ENCODE data around the gene BCAS1. TPM values are rescaled to one million over a fixed set of nuclear protein-coding genes. Genes with fewer than 3 reads are reported as not detected.
"Not testable (repeated sequence)": the region's sequence is repeated elsewhere in the genome, so short reads cannot be mapped to it uniquely, and the experiment has no call there.

BCAS1 gene
- total RNA-seq, 1 donor from 2014 or later = 0.81 TPM

- no peak overlapping the region for H3K4me3 Mint-ChIP-seq (ENCODE audit: low read depth)
- DNase-seq (ENCODE audit: low spot score, unreplicated experiment) = no peak
- H3K27me3 Mint-ChIP-seq = no peaks in the 10 kb centered on the region
- no peak overlapping the region for H3K27ac Mint-ChIP-seq
- H3K36me3 Mint-ChIP-seq (ENCODE audit: insufficient read depth) = no peaks in the 10 kb centered on the region
- no peaks in the 10 kb centered on the region for H3K9me3 Mint-ChIP-seq (ENCODE audit: low read depth)
- H3K4me1 Mint-ChIP-seq (ENCODE audit: low read depth) = peaks cover 6% of the 10 kb centered on the region
- TF ChIP-seq CTCF (IDR thresholded peaks at IDR 0.05; ENCODE audit: unreplicated experiment) = no peak
Measured at GRCh38 chr20:54017846-54018245, 52.5 kb downstream of the BCAS1 start.

- H3K9me3 Mint-ChIP-seq (ENCODE audit: low read depth) = no peaks in the 10 kb centered on the region
- H3K4me3 Mint-ChIP-seq (ENCODE audit: low read depth) = no peak overlapping the region
- H3K36me3 Mint-ChIP-seq (ENCODE audit: insufficient read depth) = no peaks in the 10 kb centered on the region
- H3K27ac Mint-ChIP-seq = no peak overlapping the region
- TF ChIP-seq CTCF (IDR thresholded peaks at IDR 0.05; ENCODE audit: unreplicated experiment) = no peak
- H3K4me1 Mint-ChIP-seq (ENCODE audit: low read depth) = peaks cover 6% of the 10 kb centered on the region
- no peak for DNase-seq (ENCODE audit: low spot score, unreplicated experiment)
- no peaks in the 10 kb centered on the region for H3K27me3 Mint-ChIP-seq
Measured at GRCh38 chr20:54015496-54015895, 54.9 kb downstream of the BCAS1 start.

GRCh38 chr20:54014293-54014926, 56.0 kb downstream of the BCAS1 start:
- Mint-ChIP-seq H3K36me3 (ENCODE audit: insufficient read depth) (no peaks in the 10 kb centered on the region), H3K9me3 (ENCODE audit: low read depth) (no peaks in the 10 kb centered on the region), H3K4me1 (ENCODE audit: low read depth) (peaks cover 6% of the 10 kb centered on the region), H3K4me3 (ENCODE audit: low read depth) (no peak overlapping the region), H3K27me3 (no peaks in the 10 kb centered on the region), H3K27ac (no peak overlapping the region)
- no peak for DNase-seq (ENCODE audit: low spot score, unreplicated experiment)
- TF ChIP-seq CTCF (IDR thresholded peaks at IDR 0.05; ENCODE audit: unreplicated experiment) = no peak

- no peaks in the 10 kb centered on the region for H3K9me3 Mint-ChIP-seq (ENCODE audit: low read depth)
- no peak overlapping the region for H3K4me3 Mint-ChIP-seq (ENCODE audit: low read depth)
- no peak for TF ChIP-seq CTCF (IDR thresholded peaks at IDR 0.05; ENCODE audit: unreplicated experiment)
- H3K4me1 Mint-ChIP-seq (ENCODE audit: low read depth) = peaks cover 6% of the 10 kb centered on the region
- no peak overlapping the region for H3K27ac Mint-ChIP-seq
- no peak for DNase-seq (ENCODE audit: low spot score, unreplicated experiment)
- H3K27me3 Mint-ChIP-seq = no peaks in the 10 kb centered on the region
- no peaks in the 10 kb centered on the region for H3K36me3 Mint-ChIP-seq (ENCODE audit: insufficient read depth)
Measured at GRCh38 chr20:54013471-54013870, 56.9 kb downstream of the BCAS1 start.

GRCh38 chr20:54011346-54011745, 59.0 kb downstream of the BCAS1 start:
- Mint-ChIP-seq H3K4me1 (ENCODE audit: low read depth) (peaks cover 6% of the 10 kb centered on the region), H3K9me3 (ENCODE audit: low read depth) (no peaks in the 10 kb centered on the region), H3K27me3 (no peaks in the 10 kb centered on the region), H3K27ac (no peak overlapping the region), H3K36me3 (ENCODE audit: insufficient read depth) (no peaks in the 10 kb centered on the region), H3K4me3 (ENCODE audit: low read depth) (no peak overlapping the region)
- DNase-seq (ENCODE audit: low spot score, unreplicated experiment) = no peak
- TF ChIP-seq CTCF (IDR thresholded peaks at IDR 0.05; ENCODE audit: unreplicated experiment) = no peak

- H3K27me3 Mint-ChIP-seq; H3K4me3 Mint-ChIP-seq (ENCODE audit: low read depth); H3K4me1 Mint-ChIP-seq (ENCODE audit: low read depth); H3K36me3 Mint-ChIP-seq (ENCODE audit: insufficient read depth); H3K9me3 Mint-ChIP-seq (ENCODE audit: low read depth); DNase-seq (ENCODE audit: low spot score, unreplicated experiment); H3K27ac Mint-ChIP-seq: not testable (repeated sequence)
Measured at GRCh38 chr20:54006216-54006615, 64.2 kb downstream of the BCAS1 start.
